ENCODE results near the gene ZNF296. TPM values are rescaled to one million over a fixed set of nuclear protein-coding genes. Genes with fewer than 3 reads are reported as not detected.

ZNF296 gene
- total RNA-seq, 1 donor from 2014 or later: 0.12 TPM

DNA sequence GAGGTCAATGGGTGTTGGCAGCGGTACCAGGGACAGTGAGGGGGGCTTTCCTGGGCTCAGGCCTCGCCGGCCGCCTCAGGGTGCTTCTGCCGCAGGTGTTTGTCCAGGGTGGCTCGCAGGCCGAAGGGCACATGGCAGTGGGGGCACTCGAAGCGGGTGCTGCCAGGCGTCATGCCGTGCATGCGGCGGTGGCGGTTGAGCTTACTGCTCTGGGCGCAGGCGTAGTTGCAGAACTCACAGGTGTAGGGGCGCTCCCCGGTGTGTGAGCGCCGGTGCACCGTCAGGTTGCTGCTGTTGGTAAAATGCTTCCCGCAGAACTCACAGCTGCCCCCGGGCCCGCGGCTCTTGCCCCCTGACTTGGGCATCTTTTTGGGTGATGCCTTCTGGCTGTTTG is 4.7 kb downstream of the ZNF296 start:
- Mint-ChIP-seq H3K36me3 (ENCODE audit: low read depth) (peaks cover 17% of the 10 kb centered on the region), H3K9me3 (ENCODE audit: low read depth) (no peaks in the 10 kb centered on the region), H3K27me3 (ENCODE audit: low read depth) (no peaks in the 10 kb centered on the region), H3K4me3 (ENCODE audit: unreplicated experiment) (no peak overlapping the region), H3K4me1 (ENCODE audit: low read depth) (peaks cover 2% of the 10 kb centered on the region), H3K27ac (ENCODE audit: unreplicated experiment) (no peak overlapping the region)
- TF ChIP-seq, protein P1, sequence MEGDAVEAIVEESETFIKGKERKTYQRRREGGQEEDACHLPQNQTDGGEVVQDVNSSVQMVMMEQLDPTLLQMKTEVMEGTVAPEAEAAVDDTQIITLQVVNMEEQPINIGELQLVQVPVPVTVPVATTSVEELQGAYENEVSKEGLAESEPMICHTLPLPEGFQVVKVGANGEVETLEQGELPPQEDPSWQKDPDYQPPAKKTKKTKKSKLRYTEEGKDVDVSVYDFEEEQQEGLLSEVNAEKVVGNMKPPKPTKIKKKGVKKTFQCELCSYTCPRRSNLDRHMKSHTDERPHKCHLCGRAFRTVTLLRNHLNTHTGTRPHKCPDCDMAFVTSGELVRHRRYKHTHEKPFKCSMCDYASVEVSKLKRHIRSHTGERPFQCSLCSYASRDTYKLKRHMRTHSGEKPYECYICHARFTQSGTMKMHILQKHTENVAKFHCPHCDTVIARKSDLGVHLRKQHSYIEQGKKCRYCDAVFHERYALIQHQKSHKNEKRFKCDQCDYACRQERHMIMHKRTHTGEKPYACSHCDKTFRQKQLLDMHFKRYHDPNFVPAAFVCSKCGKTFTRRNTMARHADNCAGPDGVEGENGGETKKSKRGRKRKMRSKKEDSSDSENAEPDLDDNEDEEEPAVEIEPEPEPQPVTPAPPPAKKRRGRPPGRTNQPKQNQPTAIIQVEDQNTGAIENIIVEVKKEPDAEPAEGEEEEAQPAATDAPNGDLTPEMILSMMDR (IDR thresholded peaks at IDR 0.05): no peak
- DNase-seq (ENCODE audit: low spot score): no peak

DNA sequence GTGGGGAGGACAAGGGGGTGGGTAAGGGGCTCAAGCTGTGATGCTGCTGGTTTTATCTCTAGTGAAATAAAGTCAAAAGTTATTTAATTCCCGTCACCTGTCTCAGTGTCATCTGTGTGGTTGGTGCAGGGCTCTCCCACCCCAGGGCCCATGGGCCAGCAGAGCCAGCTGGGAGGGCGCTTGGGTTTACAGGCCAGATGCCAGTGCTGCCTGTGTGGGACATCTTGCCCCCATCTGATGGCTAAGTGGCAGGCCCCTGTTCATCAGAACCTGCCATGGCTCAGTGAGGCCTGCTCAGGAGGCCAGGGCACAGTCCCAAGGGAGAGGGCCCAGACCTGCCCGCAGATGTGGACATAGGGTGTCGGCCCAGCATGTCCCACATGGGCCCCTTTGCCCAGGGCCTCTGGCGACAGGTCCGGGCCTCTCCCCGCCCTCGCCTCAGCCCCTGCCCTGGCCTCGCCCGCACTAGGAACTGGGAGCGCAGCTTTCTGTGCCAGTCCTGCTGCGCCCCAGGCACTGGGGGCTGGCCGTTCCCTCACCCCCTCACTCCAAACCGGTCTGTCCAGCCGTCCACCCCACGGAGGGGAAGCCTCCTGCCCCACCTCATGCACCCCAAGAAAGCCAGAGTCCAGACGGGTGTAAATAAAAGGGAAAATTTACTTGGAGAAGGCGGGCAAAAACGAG is 5.3 kb downstream of the ZNF296 start:
- Mint-ChIP-seq H3K4me1 (ENCODE audit: low read depth) (no peaks in the 10 kb centered on the region), H3K27me3 (ENCODE audit: low read depth) (no peaks in the 10 kb centered on the region), H3K27ac (ENCODE audit: unreplicated experiment) (no peak overlapping the region), H3K9me3 (ENCODE audit: low read depth) (no peaks in the 10 kb centered on the region), H3K36me3 (ENCODE audit: low read depth) (peaks cover 17% of the 10 kb centered on the region), H3K4me3 (ENCODE audit: unreplicated experiment) (no peak overlapping the region)
- no peak for DNase-seq (ENCODE audit: low spot score)
- TF ChIP-seq, protein P1 (IDR thresholded peaks at IDR 0.05): no peak

DNA sequence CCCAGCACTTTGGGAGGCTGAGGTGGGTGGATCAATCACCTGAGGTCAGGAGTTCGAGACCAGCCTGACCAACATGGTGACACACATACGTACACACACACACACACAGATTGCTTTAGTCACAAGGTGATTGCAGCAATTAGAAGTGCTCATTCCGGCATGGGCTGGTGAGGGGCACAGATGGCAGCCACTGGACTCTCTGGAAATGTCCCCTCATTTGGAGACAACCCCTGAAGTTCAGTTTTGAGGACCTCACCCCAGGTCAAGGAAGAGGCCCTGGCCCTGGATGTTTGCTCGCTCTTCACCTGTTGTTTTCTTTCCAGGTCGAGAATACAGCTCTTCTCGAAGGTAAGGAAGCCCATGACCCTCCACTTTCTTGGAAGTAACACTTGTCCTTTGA is 6.1 kb downstream of the ZNF296 start:
- TF ChIP-seq, protein P1 (IDR thresholded peaks at IDR 0.05): no peak
- DNase-seq (ENCODE audit: low spot score): no peak
- Mint-ChIP-seq H3K4me1 (ENCODE audit: low read depth) (no peaks in the 10 kb centered on the region), H3K9me3 (ENCODE audit: low read depth) (no peaks in the 10 kb centered on the region), H3K27me3 (ENCODE audit: low read depth) (no peaks in the 10 kb centered on the region), H3K4me3 (ENCODE audit: unreplicated experiment) (no peak overlapping the region), H3K27ac (ENCODE audit: unreplicated experiment) (no peak overlapping the region), H3K36me3 (ENCODE audit: low read depth) (peaks cover 17% of the 10 kb centered on the region)

DNA sequence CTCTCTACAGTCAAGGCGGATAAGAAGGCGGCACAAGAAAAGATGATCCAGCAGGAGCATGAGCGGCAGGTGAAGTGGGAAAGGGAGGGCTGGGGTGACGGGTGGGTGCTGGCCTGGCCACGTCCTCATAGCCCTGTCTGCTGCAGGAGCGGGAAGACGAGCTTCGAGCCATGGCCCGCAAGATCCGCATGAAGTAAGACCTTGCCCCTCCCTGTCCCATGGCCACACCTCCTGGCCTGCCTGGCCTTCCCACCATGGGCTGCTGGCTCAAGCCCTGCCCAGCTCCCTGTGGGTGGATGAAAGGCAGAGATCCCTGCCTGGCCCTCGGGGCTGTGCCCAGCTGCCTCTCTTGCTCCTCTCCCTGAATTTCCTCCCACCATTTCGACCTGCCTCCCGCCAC is 7.2 kb downstream of the ZNF296 start:
- DNase-seq (ENCODE audit: low spot score): no peak
- Mint-ChIP-seq H3K4me1 (ENCODE audit: low read depth) (no peaks in the 10 kb centered on the region), H3K27me3 (ENCODE audit: low read depth) (no peaks in the 10 kb centered on the region), H3K36me3 (ENCODE audit: low read depth) (peaks cover 17% of the 10 kb centered on the region), H3K9me3 (ENCODE audit: low read depth) (no peaks in the 10 kb centered on the region), H3K4me3 (ENCODE audit: unreplicated experiment) (no peak overlapping the region), H3K27ac (ENCODE audit: unreplicated experiment) (no peak overlapping the region)
- TF ChIP-seq, protein P1 (IDR thresholded peaks at IDR 0.05): no peak

DNA sequence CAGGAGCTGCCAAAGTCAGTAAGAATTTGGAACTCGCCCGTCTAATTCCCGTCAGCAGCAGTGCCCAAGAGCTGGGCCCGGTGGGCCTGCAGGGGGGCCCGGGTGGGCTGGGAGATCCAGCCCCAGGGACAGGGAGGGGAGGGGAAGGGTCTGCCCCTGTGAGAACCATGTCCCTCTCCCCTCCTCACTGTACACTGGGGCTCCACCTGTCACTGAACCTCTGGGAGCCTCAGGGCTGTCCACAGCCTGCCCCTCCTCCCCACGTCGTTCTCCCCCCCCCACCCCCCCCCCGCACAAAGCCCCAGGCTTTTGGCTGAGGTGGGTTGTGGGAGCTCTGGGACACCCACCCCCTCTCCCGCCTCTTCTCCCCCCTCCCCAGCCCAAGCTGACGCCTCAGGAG is 8.2 kb downstream of the ZNF296 start:
- no peaks in the 10 kb centered on the region for H3K9me3 Mint-ChIP-seq (ENCODE audit: low read depth)
- TF ChIP-seq, protein P1 (IDR thresholded peaks at IDR 0.05): no peak
- H3K4me1 Mint-ChIP-seq (ENCODE audit: low read depth): no peaks in the 10 kb centered on the region
- peaks cover 17% of the 10 kb centered on the region for H3K36me3 Mint-ChIP-seq (ENCODE audit: low read depth)
- H3K27ac Mint-ChIP-seq (ENCODE audit: unreplicated experiment): no peak overlapping the region
- no peak for DNase-seq (ENCODE audit: low spot score)
- H3K4me3 Mint-ChIP-seq (ENCODE audit: unreplicated experiment): no peak overlapping the region
- H3K27me3 Mint-ChIP-seq (ENCODE audit: low read depth): no peaks in the 10 kb centered on the region

Measured in chondrocyte (in vitro differentiated cells).